Ishikawa (cell line): ENCODE results near the gene CSNK1G1.

Source experiments
- CEBPB ChIP-seq: IDR thresholded peaks from 2 replicates; pipeline ENCODE4 v1.6.1; 2012
- CREB1 ChIP-seq: IDR thresholded peaks from 2 replicates; pipeline ENCODE4 v1.6.1; 2012; ENCODE audit warnings: low read depth
- EGR1 ChIP-seq: IDR thresholded peaks from 2 replicates; pipeline ENCODE4 v1.6.1; 2012
- EP300 ChIP-seq: IDR thresholded peaks from 2 replicates; pipeline ENCODE4 v1.6.1; 2012; ENCODE audit warnings: borderline replicate concordance
- FOXM1 ChIP-seq: IDR thresholded peaks from 2 replicates; pipeline ENCODE4 v1.6.1; 2012; ENCODE audit warnings: low read depth, borderline replicate concordance
- NFIC ChIP-seq: IDR thresholded peaks from 2 replicates; pipeline ENCODE4 v1.6.1; 2012
- RAD21 ChIP-seq: IDR thresholded peaks from 2 replicates; pipeline ENCODE4 v1.6.1; 2012; ENCODE audit warnings: low read depth
- REST ChIP-seq: IDR thresholded peaks from 2 replicates; pipeline ENCODE4 v1.6.1; 2012; ENCODE audit warnings: low read depth, mild to moderate bottlenecking
- TAF1 ChIP-seq: IDR thresholded peaks from 2 replicates; pipeline ENCODE4 v1.6.1; 2012; ENCODE audit warnings: low read depth, mild to moderate bottlenecking
- TCF12 ChIP-seq: IDR thresholded peaks from 2 replicates; pipeline ENCODE4 v1.6.1; 2012; ENCODE audit warnings: low read depth
- TEAD4 ChIP-seq: IDR thresholded peaks from 2 replicates; pipeline ENCODE4 v1.6.1; 2012
- USF1 ChIP-seq: IDR thresholded peaks from 2 replicates; pipeline ENCODE4 v1.6.1; 2012
- YY1 ChIP-seq: IDR thresholded peaks from 2 replicates; pipeline ENCODE4 v1.6.1; 2012; ENCODE audit warnings: low read depth
- ZBTB7A ChIP-seq: IDR thresholded peaks from 2 replicates; pipeline ENCODE4 v1.6.1; 2012; ENCODE audit warnings: low read depth
- TF ChIP-seq, protein P1 (sequence below): IDR thresholded peaks from 2 replicates; pipeline ENCODE4 v1.6.1; 2012

Gene CSNK1G1

DNA sequence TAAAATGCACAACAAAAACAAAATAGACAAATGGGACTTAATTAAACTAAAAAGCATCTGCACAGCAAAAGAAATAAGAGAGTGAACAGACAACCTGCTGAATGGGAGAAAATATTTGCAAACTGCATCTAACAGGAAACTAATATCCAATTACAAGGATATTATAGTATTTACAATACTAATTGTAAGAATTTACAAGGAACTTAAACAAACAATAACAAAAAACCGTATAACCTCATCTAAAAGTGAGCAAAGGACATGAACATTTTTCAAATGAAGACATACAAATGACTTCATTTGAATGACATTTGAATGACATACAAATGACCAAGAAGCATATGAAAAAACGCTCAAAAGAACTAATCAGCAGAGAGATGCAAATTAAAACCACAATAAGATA, 66.4 kb downstream of the CSNK1G1 start:
- no peak for TF ChIP-seq TCF12
- no peak for TF ChIP-seq USF1
- no peak for TF ChIP-seq NFIC
- no peak for TF ChIP-seq EGR1
- TF ChIP-seq FOXM1 = no peak
- TF ChIP-seq YY1 = no peak
- TF ChIP-seq CREB1 = no peak
- TF ChIP-seq TEAD4 = no peak
- TF ChIP-seq, protein P1, sequence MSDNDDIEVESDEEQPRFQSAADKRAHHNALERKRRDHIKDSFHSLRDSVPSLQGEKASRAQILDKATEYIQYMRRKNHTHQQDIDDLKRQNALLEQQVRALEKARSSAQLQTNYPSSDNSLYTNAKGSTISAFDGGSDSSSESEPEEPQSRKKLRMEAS = no peak
- no peak for TF ChIP-seq ZBTB7A
- no peak for TF ChIP-seq EP300
- TF ChIP-seq REST = no peak
- no peak for TF ChIP-seq CEBPB
- no peak for TF ChIP-seq TAF1
- TF ChIP-seq RAD21 = no peak

DNA sequence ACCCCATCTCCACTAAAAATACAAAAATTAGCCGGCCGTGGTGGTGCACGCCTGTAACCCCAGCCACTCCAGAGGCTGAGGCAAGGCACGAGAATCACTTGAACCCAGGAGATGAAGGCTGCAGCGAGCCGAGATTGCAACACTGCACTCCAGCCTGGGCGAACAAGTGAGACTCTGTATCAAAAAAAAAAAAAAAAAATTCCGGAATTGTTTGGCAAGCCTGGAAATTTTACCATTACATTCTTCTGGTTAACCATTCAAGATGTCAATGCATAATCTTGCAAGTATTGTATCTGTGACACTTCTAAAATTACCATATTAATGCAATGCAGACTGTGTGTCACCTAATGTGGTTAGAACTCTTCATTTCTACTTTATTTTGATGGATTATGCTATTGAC, 67.0 kb downstream of the CSNK1G1 start:
- TF ChIP-seq USF1 (no peak), CEBPB (no peak), NFIC (no peak), CREB1 (no peak), REST (no peak), RAD21 (no peak), YY1 (no peak), ZBTB7A (no peak), EP300 (no peak), TAF1 (no peak), FOXM1 (no peak), TCF12 (no peak), EGR1 (no peak), TEAD4 (no peak)
- TF ChIP-seq, protein P1 = no peak

GRCh38 chr15:64288577-64288976, 67.4 kb downstream of the CSNK1G1 start:
- TF ChIP-seq USF1 (no peak), EP300 (no peak), YY1 (no peak), FOXM1 (no peak), ZBTB7A (no peak), RAD21 (no peak), EGR1 (no peak), CREB1 (no peak), TCF12 (no peak), REST (no peak), TAF1 (no peak), TEAD4 (no peak), NFIC (no peak), CEBPB (no peak)
- TF ChIP-seq, protein P1 = no peak

GRCh38 chr15:64287953-64288352, 68.0 kb downstream of the CSNK1G1 start:
- TF ChIP-seq CEBPB (no peak), CREB1 (no peak), FOXM1 (no peak), ZBTB7A (no peak), RAD21 (no peak), TCF12 (no peak), EP300 (no peak), TEAD4 (no peak), NFIC (no peak), TAF1 (no peak)
- TF ChIP-seq, protein P1 = no peak
